ENCODE measurements around the gene FCMR. TPM values are rescaled to one million over a fixed set of nuclear protein-coding genes. Genes with fewer than 3 reads are reported as not detected.

FCMR gene
- total and polyA plus RNA-seq, 9 of the 15 experiments (the other 6 are each of a cell fraction or from before 2014, with no cell fraction given), result 0.11 to 0.82 (median 0.20) TPM; not detected in 5

- TF ChIP-seq, protein P1, sequence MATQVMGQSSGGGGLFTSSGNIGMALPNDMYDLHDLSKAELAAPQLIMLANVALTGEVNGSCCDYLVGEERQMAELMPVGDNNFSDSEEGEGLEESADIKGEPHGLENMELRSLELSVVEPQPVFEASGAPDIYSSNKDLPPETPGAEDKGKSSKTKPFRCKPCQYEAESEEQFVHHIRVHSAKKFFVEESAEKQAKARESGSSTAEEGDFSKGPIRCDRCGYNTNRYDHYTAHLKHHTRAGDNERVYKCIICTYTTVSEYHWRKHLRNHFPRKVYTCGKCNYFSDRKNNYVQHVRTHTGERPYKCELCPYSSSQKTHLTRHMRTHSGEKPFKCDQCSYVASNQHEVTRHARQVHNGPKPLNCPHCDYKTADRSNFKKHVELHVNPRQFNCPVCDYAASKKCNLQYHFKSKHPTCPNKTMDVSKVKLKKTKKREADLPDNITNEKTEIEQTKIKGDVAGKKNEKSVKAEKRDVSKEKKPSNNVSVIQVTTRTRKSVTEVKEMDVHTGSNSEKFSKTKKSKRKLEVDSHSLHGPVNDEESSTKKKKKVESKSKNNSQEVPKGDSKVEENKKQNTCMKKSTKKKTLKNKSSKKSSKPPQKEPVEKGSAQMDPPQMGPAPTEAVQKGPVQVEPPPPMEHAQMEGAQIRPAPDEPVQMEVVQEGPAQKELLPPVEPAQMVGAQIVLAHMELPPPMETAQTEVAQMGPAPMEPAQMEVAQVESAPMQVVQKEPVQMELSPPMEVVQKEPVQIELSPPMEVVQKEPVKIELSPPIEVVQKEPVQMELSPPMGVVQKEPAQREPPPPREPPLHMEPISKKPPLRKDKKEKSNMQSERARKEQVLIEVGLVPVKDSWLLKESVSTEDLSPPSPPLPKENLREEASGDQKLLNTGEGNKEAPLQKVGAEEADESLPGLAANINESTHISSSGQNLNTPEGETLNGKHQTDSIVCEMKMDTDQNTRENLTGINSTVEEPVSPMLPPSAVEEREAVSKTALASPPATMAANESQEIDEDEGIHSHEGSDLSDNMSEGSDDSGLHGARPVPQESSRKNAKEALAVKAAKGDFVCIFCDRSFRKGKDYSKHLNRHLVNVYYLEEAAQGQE (IDR thresholded peaks at IDR 0.05; ENCODE audit: borderline replicate concordance), result no peak
- TF ChIP-seq, protein P1 (CRISPR knock-in tag; IDR thresholded peaks at IDR 0.05; ENCODE audit: low read depth), result no peak
- TF ChIP-seq SREBF2 (CRISPR knock-in tag; IDR thresholded peaks at IDR 0.05), result no peak
- no peak for TF ChIP-seq CHAMP1 (IDR thresholded peaks at IDR 0.05)
- TF ChIP-seq, protein P2, sequence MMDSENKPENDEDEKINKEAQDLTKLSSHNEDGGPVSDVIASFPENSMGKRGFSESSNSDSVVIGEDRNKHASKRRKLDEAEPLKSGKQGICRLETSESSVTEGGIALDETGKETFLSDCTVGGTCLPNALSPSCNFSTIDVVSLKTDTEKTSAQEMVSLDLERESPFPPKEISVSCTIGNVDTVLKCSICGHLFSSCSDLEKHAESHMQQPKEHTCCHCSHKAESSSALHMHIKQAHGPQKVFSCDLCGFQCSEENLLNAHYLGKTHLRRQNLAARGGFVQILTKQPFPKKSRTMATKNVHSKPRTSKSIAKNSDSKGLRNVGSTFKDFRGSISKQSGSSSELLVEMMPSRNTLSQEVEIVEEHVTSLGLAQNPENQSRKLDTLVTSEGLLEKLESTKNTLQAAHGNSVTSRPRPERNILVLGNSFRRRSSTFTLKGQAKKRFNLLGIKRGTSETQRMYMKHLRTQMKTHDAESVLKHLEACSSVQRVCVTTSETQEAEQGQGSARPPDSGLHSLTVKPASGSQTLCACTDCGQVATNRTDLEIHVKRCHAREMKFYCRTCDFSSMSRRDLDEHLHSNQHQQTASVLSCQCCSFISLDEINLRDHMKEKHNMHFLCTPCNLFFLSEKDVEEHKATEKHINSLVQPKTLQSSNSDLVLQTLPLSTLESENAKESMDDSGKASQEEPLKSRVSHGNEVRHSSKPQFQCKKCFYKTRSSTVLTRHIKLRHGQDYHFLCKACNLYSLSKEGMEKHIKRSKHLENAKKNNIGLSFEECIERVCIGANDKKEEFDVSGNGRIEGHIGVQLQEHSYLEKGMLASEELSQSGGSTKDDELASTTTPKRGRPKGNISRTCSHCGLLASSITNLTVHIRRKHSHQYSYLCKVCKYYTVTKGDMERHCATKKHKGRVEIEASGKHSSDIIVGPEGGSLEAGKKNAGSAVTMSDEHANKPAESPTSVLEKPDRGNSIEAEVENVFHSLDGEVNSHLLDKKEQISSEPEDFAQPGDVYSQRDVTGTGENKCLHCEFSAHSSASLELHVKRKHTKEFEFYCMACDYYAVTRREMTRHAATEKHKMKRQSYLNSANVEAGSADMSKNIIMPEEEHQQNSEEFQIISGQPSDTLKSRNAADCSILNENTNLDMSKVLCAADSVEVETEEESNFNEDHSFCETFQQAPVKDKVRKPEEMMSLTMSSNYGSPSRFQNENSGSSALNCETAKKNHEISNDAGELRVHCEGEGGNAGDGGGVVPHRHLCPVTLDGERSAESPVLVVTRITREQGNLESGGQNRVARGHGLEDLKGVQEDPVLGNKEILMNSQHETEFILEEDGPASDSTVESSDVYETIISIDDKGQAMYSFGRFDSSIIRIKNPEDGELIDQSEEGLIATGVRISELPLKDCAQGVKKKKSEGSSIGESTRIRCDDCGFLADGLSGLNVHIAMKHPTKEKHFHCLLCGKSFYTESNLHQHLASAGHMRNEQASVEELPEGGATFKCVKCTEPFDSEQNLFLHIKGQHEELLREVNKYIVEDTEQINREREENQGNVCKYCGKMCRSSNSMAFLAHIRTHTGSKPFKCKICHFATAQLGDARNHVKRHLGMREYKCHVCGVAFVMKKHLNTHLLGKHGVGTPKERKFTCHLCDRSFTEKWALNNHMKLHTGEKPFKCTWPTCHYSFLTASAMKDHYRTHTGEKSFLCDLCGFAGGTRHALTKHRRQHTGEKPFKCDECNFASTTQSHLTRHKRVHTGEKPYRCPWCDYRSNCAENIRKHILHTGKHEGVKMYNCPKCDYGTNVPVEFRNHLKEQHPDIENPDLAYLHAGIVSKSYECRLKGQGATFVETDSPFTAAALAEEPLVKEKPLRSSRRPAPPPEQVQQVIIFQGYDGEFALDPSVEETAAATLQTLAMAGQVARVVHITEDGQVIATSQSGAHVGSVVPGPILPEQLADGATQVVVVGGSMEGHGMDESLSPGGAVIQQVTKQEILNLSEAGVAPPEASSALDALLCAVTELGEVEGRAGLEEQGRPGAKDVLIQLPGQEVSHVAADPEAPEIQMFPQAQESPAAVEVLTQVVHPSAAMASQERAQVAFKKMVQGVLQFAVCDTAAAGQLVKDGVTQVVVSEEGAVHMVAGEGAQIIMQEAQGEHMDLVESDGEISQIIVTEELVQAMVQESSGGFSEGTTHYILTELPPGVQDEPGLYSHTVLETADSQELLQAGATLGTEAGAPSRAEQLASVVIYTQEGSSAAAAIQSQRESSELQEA (IDR thresholded peaks at IDR 0.05; ENCODE audit: low read depth), result no peak
- TF ChIP-seq ZNF274 (IDR thresholded peaks at IDR 0.05; ENCODE audit: borderline replicate concordance, low read depth, low read length), result no peak
- TF ChIP-seq TCF3 (CRISPR knock-in tag; IDR thresholded peaks at IDR 0.05), result peak; percentile 66
Observed at GRCh38 chr1:206941766-206942418, 20.2 kb upstream of the FCMR start (continued).

Measured in K562 (cell line).